A549 (cell line): ENCODE measurements around the gene YIF1B. TPM values are rescaled to one million over a fixed set of nuclear protein-coding genes. Genes with fewer than 3 reads are reported as not detected.

ENCODE experiments used
- BHLHE40 ChIP-seq: IDR thresholded peaks from 2 replicates; pipeline ENCODE4 v1.6.1; 2012; ENCODE audit warnings: low read depth, low read length, inconsistent platforms
- CBX2 ChIP-seq: fragments of 200-600 bp; sonication (generic); IDR thresholded peaks from 2 replicates; pipeline ENCODE4 v1.6.1; 2016; ENCODE audit warnings: low read depth, mild to moderate bottlenecking, borderline replicate concordance
- CBX8 ChIP-seq: fragments of 200-600 bp; sonication (generic); IDR thresholded peaks from 2 replicates; pipeline ENCODE4 v1.6.1; 2016
- CEBPB ChIP-seq, 2 experiments: fragments of >200 bp in 1 of 2; sonication (Bioruptor Twin) in 1 of 2; formaldehyde crosslinking in 1 of 2; IDR thresholded peaks; 2 replicates each; pipeline ENCODE4 v1.6.1; 2012 to 2016
- CHD2 ChIP-seq: fragments of 150-350 bp; IDR thresholded peaks from 2 replicates; pipeline ENCODE4 v1.6.1; 2014; ENCODE audit warnings: low read length; ENCODE audit not compliant: partially characterized antibody
- E2F6 ChIP-seq: IDR thresholded peaks from 2 replicates; pipeline ENCODE4 v1.6.1; 2012; ENCODE audit warnings: low read depth, borderline replicate concordance
- EHF ChIP-seq: fragments of 250-450 bp; sonication (Bioruptor Pico); IDR thresholded peaks from 2 replicates; pipeline ENCODE4 v1.5.0; 2020; ENCODE audit warnings: mild to moderate bottlenecking
- EP300 ChIP-seq, 2 experiments: fragments of >200 bp; sonication (Bioruptor Twin); formaldehyde crosslinking; IDR thresholded peaks; 2 replicates in 1 of 2; 3 replicates in 1 of 2; pipeline ENCODE4 v1.6.1; 2016 to 2017
- ESRRA ChIP-seq: fragments of 150-350 bp; IDR thresholded peaks from 2 replicates; pipeline ENCODE4 v1.6.1; 2014; ENCODE audit warnings: mild to moderate bottlenecking, low read length, borderline replicate concordance
- FOSL2 ChIP-seq, 2 experiments: fragments of 450-650 bp in 1 of 2; fragments of >200 bp in 1 of 2; sonication (Bioruptor Twin) in 1 of 2; formaldehyde crosslinking; IDR thresholded peaks; 2 replicates each; pipeline versions ENCODE4 v1.5.0 to v1.6.1; 2016 to 2020; ENCODE audit warnings: mild to moderate bottlenecking in 1 of 2, moderate library complexity in 1 of 2
- HEYL ChIP-seq: fragments of 250-450 bp; sonication (Bioruptor Pico); IDR thresholded peaks from 2 replicates; pipeline ENCODE4 v1.8.0; 2021; ENCODE audit warnings: mild to moderate bottlenecking, moderate library complexity
- HOXA7 ChIP-seq: fragments of 250-450 bp; sonication (Bioruptor Pico); IDR thresholded peaks from 2 replicates; pipeline ENCODE4 v1.5.0; 2020; ENCODE audit warnings: mild to moderate bottlenecking, moderate library complexity
- HOXB13 ChIP-seq: fragments of 250-450 bp; sonication (Bioruptor Pico); IDR thresholded peaks from 2 replicates; pipeline ENCODE4 v1.5.0; 2020; ENCODE audit warnings: low read depth, mild to moderate bottlenecking, moderate library complexity
- HOXB5 ChIP-seq: fragments of 250-450 bp; sonication (Bioruptor Pico); IDR thresholded peaks from 2 replicates; pipeline ENCODE4 v1.5.0; 2020; ENCODE audit warnings: mild to moderate bottlenecking, moderate library complexity
- KDM1A ChIP-seq: fragments of 200-600 bp; sonication (generic); IDR thresholded peaks from 2 replicates; pipeline ENCODE4 v1.6.1; 2016; ENCODE audit warnings: low read depth, mild to moderate bottlenecking
- MAFK ChIP-seq: fragments of 450-650 bp; IDR thresholded peaks from 2 replicates; pipeline ENCODE4 v1.6.1; 2014; ENCODE audit not compliant: partially characterized antibody
- MYC ChIP-seq: IDR thresholded peaks from 2 replicates; pipeline ENCODE4 v1.6.1; 2012; ENCODE audit warnings: mild to moderate bottlenecking, inconsistent platforms, low read length, improper control_type of control experiment, borderline replicate concordance
- NFE2L2 ChIP-seq: fragments of 150-350 bp; conservative IDR thresholded peaks from 2 replicates; pipeline ENCODE4 v1.6.1; 2014; ENCODE audit warnings: low read length
- PHF8 ChIP-seq: fragments of 200-600 bp; sonication (generic); IDR thresholded peaks from 2 replicates; pipeline ENCODE4 v1.6.1; 2016; ENCODE audit warnings: low read depth, mild to moderate bottlenecking, antibody characterized with exemption, moderate library complexity, borderline replicate concordance
- POLR2A ChIP-seq: IDR thresholded peaks from 2 replicates; pipeline ENCODE4 v1.6.1; 2012; ENCODE audit warnings: mild to moderate bottlenecking, low read length
- POLR2AphosphoS2 ChIP-seq: conservative IDR thresholded peaks from 2 replicates; pipeline ENCODE4 v1.6.1; 2012; ENCODE audit warnings: low read length, improper control_type of control experiment, inconsistent platforms
- RAD21 ChIP-seq, 2 experiments: fragments of >200 bp in 1 of 2; sonication (Bioruptor Twin) in 1 of 2; formaldehyde crosslinking in 1 of 2; IDR thresholded peaks in 1 of 2; conservative IDR thresholded peaks in 1 of 2; 2 replicates in 1 of 2; 3 replicates in 1 of 2; pipeline ENCODE4 v1.6.1; 2012 to 2018; ENCODE audit warnings: inconsistent platforms in 1 of 2
- RCOR1 ChIP-seq: fragments of 150-350 bp; IDR thresholded peaks from 2 replicates; pipeline ENCODE4 v1.6.1; 2014; ENCODE audit warnings: antibody characterized with exemption, low read length, low read depth
- RFX5 ChIP-seq: fragments of 450-650 bp; IDR thresholded peaks from 2 replicates; pipeline ENCODE4 v1.7.1; 2014; ENCODE audit warnings: antibody characterized with exemption, mild to moderate bottlenecking, moderate library complexity
- RNF2 ChIP-seq: fragments of 200-600 bp; sonication (generic); IDR thresholded peaks from 2 replicates; pipeline ENCODE4 v1.6.1; 2016; ENCODE audit warnings: low read depth, mild to moderate bottlenecking, antibody characterized with exemption, moderate library complexity, borderline replicate concordance
- TFCP2L1 ChIP-seq: fragments of 250-450 bp; sonication (Bioruptor Pico); IDR thresholded peaks from 2 replicates; pipeline ENCODE4 v1.5.0; 2021; ENCODE audit warnings: mild to moderate bottlenecking
- TP53 ChIP-seq: fragments of 250-450 bp; sonication (Bioruptor Pico); IDR thresholded peaks from 2 replicates; pipeline ENCODE4 v1.5.0; 2021; ENCODE audit warnings: mild to moderate bottlenecking, moderate library complexity
- ZFP36 ChIP-seq: fragments of 450-650 bp; IDR thresholded peaks from 2 replicates; pipeline ENCODE4 v1.6.1; 2014; ENCODE audit warnings: borderline replicate concordance; ENCODE audit not compliant: partially characterized antibody
- ZSCAN20 ChIP-seq: fragments of 250-450 bp; sonication (Bioruptor Pico); IDR thresholded peaks from 2 replicates; pipeline ENCODE4 v1.8.0; 2022; ENCODE audit warnings: mild to moderate bottlenecking, moderate library complexity
- polyA plus RNA-seq, 4 experiments: library from polyadenylated mRNA; depleted of rRNA in 3 of 4; stranded (reverse); fragments of >200 nt; fragmentation: RNase III in 1 of 4; extraction: RNeasy Plus Mini Kit Qiagen cat#74134 plus additional on column Dnase treatment in 1 of 4; gene quantifications; 2 replicates in 3 of 4; 3 replicates in 1 of 4; pipeline ENCODE4 v1.2.3, GENCODE V29; 2011 to 2017
- TF ChIP-seq, protein P1 (sequence below): fragments of 250-450 bp; sonication (Bioruptor Pico); IDR thresholded peaks from 2 replicates; pipeline ENCODE4 v1.5.0; 2021; ENCODE audit warnings: mild to moderate bottlenecking, moderate library complexity, borderline replicate concordance
- TF ChIP-seq, protein P2 (sequence below): fragments of 150-350 bp; IDR thresholded peaks from 2 replicates; pipeline ENCODE4 v1.6.1; 2014; ENCODE audit warnings: low read depth, mild to moderate bottlenecking, low read length
- TF ChIP-seq, protein P3 (sequence below): fragments of >200 bp; sonication (Bioruptor Twin); formaldehyde crosslinking; IDR thresholded peaks from 3 replicates; pipeline ENCODE4 v1.6.1; 2016
- TF ChIP-seq, protein P4 (sequence below): fragments of >200 bp; sonication (Bioruptor Twin); formaldehyde crosslinking; IDR thresholded peaks from 3 replicates; pipeline ENCODE4 v1.5.1; 2016
- TF ChIP-seq, protein P5 (sequence below): IDR thresholded peaks from 2 replicates; pipeline ENCODE4 v1.6.1; 2012

Gene YIF1B
- polyA plus RNA-seq, 2 of the 4 experiments (the other 2 are of a cell fraction): 75.5 to 100 TPM

DNA sequence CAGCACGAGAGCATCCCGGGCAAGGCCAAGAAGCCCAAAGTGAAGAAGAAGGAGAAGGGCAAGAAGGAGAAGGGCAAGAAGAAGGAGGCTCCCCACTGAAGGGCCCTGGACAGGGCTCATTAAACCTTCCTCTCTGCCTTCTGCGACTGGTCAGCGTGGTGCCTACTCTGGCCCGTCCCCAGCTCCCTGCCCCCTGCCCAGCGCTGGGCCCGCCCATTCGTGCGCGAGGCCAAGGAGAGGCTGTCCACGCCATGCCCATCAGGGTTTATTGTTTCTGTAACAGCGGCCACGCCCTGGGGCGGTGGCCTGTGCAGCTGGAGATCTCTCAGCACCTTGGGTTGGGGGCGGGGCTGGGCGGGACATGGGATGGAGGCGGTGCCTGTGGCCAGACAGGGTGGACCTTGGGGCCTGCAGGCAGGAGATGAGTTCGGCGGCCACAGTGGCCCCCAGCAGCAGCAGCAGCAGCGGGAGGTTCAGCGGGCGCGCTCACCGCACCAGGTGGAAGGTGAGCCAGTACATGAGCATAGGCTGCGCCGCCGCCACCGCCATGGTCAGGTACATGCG is 10.8 kb downstream of the YIF1B start (continued):
- TF ChIP-seq, protein P1, sequence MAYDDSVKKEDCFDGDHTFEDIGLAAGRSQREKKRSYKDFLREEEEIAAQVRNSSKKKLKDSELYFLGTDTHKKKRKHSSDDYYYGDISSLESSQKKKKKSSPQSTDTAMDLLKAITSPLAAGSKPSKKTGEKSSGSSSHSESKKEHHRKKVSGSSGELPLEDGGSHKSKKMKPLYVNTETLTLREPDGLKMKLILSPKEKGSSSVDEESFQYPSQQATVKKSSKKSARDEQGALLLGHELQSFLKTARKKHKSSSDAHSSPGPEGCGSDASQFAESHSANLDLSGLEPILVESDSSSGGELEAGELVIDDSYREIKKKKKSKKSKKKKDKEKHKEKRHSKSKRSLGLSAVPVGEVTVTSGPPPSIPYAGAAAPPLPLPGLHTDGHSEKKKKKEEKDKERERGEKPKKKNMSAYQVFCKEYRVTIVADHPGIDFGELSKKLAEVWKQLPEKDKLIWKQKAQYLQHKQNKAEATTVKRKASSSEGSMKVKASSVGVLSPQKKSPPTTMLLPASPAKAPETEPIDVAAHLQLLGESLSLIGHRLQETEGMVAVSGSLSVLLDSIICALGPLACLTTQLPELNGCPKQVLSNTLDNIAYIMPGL (CRISPR knock-in tag): no peak
- TF ChIP-seq TP53 (CRISPR knock-in tag): no peak
- no peak for TF ChIP-seq RNF2
- TF ChIP-seq ZFP36: no peak
- TF ChIP-seq HOXB5 (CRISPR knock-in tag): peak; percentile 22; the same call in 1 of the 2 replicates
- TF ChIP-seq FOSL2 (IDR thresholded peaks at IDR 0.05): no peak
- TF ChIP-seq FOSL2 (CRISPR knock-in tag; IDR thresholded peaks at IDR 0.05): no peak
- TF ChIP-seq E2F6: 0 out of 2 replicates have a peak, but pooled peaks have one; percentile 33
- TF ChIP-seq TFCP2L1: peak; percentile 91
- peak; percentile 56; the same call in 1 of the 2 replicates for TF ChIP-seq HOXB13 (CRISPR knock-in tag)
- TF ChIP-seq POLR2A: peak; percentile 82
- TF ChIP-seq, protein P2, sequence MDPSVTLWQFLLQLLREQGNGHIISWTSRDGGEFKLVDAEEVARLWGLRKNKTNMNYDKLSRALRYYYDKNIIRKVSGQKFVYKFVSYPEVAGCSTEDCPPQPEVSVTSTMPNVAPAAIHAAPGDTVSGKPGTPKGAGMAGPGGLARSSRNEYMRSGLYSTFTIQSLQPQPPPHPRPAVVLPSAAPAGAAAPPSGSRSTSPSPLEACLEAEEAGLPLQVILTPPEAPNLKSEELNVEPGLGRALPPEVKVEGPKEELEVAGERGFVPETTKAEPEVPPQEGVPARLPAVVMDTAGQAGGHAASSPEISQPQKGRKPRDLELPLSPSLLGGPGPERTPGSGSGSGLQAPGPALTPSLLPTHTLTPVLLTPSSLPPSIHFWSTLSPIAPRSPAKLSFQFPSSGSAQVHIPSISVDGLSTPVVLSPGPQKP: no peak
- peak; percentile 61 for TF ChIP-seq CHD2
- TF ChIP-seq CBX8: no peak
- TF ChIP-seq NFE2L2: no peak; the same call in 1 of the 2 replicates
- peak; percentile 1 to 43; a peak in 2 of 5 replicates for TF ChIP-seq RAD21 (conservative IDR thresholded peaks at IDR 0.05 in 1 of 2, IDR thresholded peaks at IDR 0.05 in 1 of 2)
- TF ChIP-seq RFX5: no peak
- TF ChIP-seq, protein P3, sequence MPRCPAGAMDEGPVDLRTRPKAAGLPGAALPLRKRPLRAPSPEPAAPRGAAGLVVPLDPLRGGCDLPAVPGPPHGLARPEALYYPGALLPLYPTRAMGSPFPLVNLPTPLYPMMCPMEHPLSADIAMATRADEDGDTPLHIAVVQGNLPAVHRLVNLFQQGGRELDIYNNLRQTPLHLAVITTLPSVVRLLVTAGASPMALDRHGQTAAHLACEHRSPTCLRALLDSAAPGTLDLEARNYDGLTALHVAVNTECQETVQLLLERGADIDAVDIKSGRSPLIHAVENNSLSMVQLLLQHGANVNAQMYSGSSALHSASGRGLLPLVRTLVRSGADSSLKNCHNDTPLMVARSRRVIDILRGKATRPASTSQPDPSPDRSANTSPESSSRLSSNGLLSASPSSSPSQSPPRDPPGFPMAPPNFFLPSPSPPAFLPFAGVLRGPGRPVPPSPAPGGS: peak; percentile 97
- no peak for TF ChIP-seq CBX2
- TF ChIP-seq RCOR1: no peak
- TF ChIP-seq EHF (CRISPR knock-in tag): peak; percentile 10; the same call in 1 of the 2 replicates
- no peak; a peak in 1 of 5 replicates for TF ChIP-seq EP300 (IDR thresholded peaks at IDR 0.05)
- no peak for TF ChIP-seq HOXA7
- no peak for TF ChIP-seq HEYL (CRISPR knock-in tag)
- no peak for TF ChIP-seq BHLHE40
- peak; percentile 96 for TF ChIP-seq MYC
- TF ChIP-seq MAFK: no peak
- TF ChIP-seq ESRRA: no peak
- TF ChIP-seq, protein P4, sequence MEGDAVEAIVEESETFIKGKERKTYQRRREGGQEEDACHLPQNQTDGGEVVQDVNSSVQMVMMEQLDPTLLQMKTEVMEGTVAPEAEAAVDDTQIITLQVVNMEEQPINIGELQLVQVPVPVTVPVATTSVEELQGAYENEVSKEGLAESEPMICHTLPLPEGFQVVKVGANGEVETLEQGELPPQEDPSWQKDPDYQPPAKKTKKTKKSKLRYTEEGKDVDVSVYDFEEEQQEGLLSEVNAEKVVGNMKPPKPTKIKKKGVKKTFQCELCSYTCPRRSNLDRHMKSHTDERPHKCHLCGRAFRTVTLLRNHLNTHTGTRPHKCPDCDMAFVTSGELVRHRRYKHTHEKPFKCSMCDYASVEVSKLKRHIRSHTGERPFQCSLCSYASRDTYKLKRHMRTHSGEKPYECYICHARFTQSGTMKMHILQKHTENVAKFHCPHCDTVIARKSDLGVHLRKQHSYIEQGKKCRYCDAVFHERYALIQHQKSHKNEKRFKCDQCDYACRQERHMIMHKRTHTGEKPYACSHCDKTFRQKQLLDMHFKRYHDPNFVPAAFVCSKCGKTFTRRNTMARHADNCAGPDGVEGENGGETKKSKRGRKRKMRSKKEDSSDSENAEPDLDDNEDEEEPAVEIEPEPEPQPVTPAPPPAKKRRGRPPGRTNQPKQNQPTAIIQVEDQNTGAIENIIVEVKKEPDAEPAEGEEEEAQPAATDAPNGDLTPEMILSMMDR: no peak
- no peak for TF ChIP-seq ZSCAN20 (CRISPR knock-in tag)
- TF ChIP-seq CEBPB (IDR thresholded peaks at IDR 0.05): no peak; a peak in 1 of 4 replicates
- no peak; the same call in 1 of the 2 replicates for TF ChIP-seq POLR2AphosphoS2
- TF ChIP-seq, protein P5, sequence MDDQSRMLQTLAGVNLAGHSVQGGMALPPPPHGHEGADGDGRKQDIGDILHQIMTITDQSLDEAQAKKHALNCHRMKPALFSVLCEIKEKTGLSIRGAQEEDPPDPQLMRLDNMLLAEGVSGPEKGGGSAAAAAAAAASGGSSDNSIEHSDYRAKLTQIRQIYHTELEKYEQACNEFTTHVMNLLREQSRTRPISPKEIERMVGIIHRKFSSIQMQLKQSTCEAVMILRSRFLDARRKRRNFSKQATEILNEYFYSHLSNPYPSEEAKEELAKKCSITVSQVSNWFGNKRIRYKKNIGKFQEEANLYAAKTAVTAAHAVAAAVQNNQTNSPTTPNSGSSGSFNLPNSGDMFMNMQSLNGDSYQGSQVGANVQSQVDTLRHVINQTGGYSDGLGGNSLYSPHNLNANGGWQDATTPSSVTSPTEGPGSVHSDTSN: peak; percentile 88; the same call in 1 of the 2 replicates
- no peak for TF ChIP-seq KDM1A
- TF ChIP-seq PHF8: no peak
